Hindlimb muscle (tissue), 1 donor: ENCODE data around the gene RFX3. TPM values are rescaled to one million over a fixed set of nuclear protein-coding genes. Genes with fewer than 3 reads are reported as not detected.

Experiments used
- DNase-seq: peaks from one replicate; pipeline ENCODE4 v3.0.0-alpha.2; 2013
- polyA plus RNA-seq: library from polyadenylated mRNA; unstranded; fragments of 120-200 nt; gene quantifications from one replicate; pipeline ENCODE4 v1.2.1, GENCODE V29; 2013; ENCODE audit not compliant: insufficient read length

The RFX3 gene
- polyA plus RNA-seq, 1 donor = 5.0 TPM

GRCh38 chr9:3433066-3433465 lies 92.7 kb downstream of the RFX3 start:
- DNase-seq = no peak

GRCh38 chr9:3431890-3432289 lies 93.9 kb downstream of the RFX3 start:
- DNase-seq = no peak

- DNase-seq = no peak
These were observed 105.9 kb downstream of the RFX3 start for GRCh38 chr9:3419893-3420292.

- no peak for DNase-seq
These were observed 109.9 kb downstream of the RFX3 start for GRCh38 chr9:3415906-3416305.

- DNase-seq = no peak
These were observed 111.8 kb downstream of the RFX3 start for GRCh38 chr9:3413984-3414383.

- DNase-seq = no peak
These were observed 115.3 kb downstream of the RFX3 start for GRCh38 chr9:3410461-3410860.

GRCh38 chr9:3409453-3409852 lies 116.3 kb downstream of the RFX3 start:
- DNase-seq = no peak

GRCh38 chr9:3403315-3403714 lies 122.5 kb downstream of the RFX3 start:
- DNase-seq = no peak

- DNase-seq = no peak
These were observed 124.4 kb downstream of the RFX3 start for GRCh38 chr9:3401221-3401954.

- DNase-seq = no peak
These were observed 127.6 kb downstream of the RFX3 start for GRCh38 chr9:3398232-3398648.

- no peak for DNase-seq
These were observed 128.0 kb downstream of the RFX3 start for GRCh38 chr9:3397766-3398165.

- DNase-seq = no peak
These were observed 134.4 kb downstream of the RFX3 start for GRCh38 chr9:3391414-3391813.

GRCh38 chr9:3386753-3387152 lies 139.0 kb downstream of the RFX3 start:
- no peak for DNase-seq

- no peak for DNase-seq
These were observed 139.9 kb downstream of the RFX3 start for GRCh38 chr9:3385871-3386270.

- DNase-seq = no peak
These were observed 154.0 kb downstream of the RFX3 start for GRCh38 chr9:3371842-3372241.

GRCh38 chr9:3370715-3371114 lies 155.1 kb downstream of the RFX3 start:
- DNase-seq = no peak

- no peak for DNase-seq
These were observed 158.6 kb downstream of the RFX3 start for GRCh38 chr9:3367185-3367584.

GRCh38 chr9:3361689-3362392 lies 164.0 kb downstream of the RFX3 start:
- no peak for DNase-seq

- no peak for DNase-seq
These were observed 164.7 kb downstream of the RFX3 start for GRCh38 chr9:3361116-3361515.

- no peak for DNase-seq
These were observed 165.6 kb downstream of the RFX3 start for GRCh38 chr9:3360245-3360644.

- DNase-seq = no peak
These were observed 166.0 kb downstream of the RFX3 start for GRCh38 chr9:3359778-3360177.

GRCh38 chr9:3359048-3359692 lies 166.6 kb downstream of the RFX3 start:
- DNase-seq = no peak

- no peak for DNase-seq
These were observed 177.6 kb downstream of the RFX3 start for GRCh38 chr9:3348169-3348568.

GRCh38 chr9:3346549-3346948 lies 179.3 kb downstream of the RFX3 start:
- no peak for DNase-seq
